Measurements from ENCODE around the gene CDC42SE1. TPM values are rescaled to one million over a fixed set of nuclear protein-coding genes. Genes with fewer than 3 reads are reported as not detected.

CDC42SE1 gene
- total and polyA plus RNA-seq, 9 of the 15 experiments (the other 6 are each of a cell fraction or from before 2014, with no cell fraction given), result 78.1 to 189 (median 114) TPM

- TF ChIP-seq PREB (CRISPR knock-in tag; IDR thresholded peaks at IDR 0.05), result no peak
- TF ChIP-seq EP300 (IDR thresholded peaks at IDR 0.05; ENCODE audit: low read length), result peak; percentile 37; the same call in 1 of the 2 replicates
- no peak for TF ChIP-seq FOXM1 (IDR thresholded peaks at IDR 0.05; ENCODE audit: low read depth)
- no peak for TF ChIP-seq FOXM1 (CRISPR knock-in tag; IDR thresholded peaks at IDR 0.05; ENCODE audit: low read depth)
- TF ChIP-seq SFPQ (IDR thresholded peaks at IDR 0.05; ENCODE audit: low read depth, low read length), result no peak
- no peak for TF ChIP-seq RFX1 (IDR thresholded peaks at IDR 0.05)
- TF ChIP-seq POU5F1 (IDR thresholded peaks at IDR 0.05; ENCODE audit: borderline replicate concordance, low read depth, low read length, partially characterized antibody), result no peak
- TF ChIP-seq FOXJ2 (tag; IDR thresholded peaks at IDR 0.05), result no peak
- TF ChIP-seq BHLHE40 (IDR thresholded peaks at IDR 0.05; ENCODE audit: low read length), result 0 out of 2 replicates have a peak, but pooled peaks have one; percentile 29
- peak; percentile 72 for TF ChIP-seq ZFX (CRISPR knock-in tag; IDR thresholded peaks at IDR 0.05)
- 0 out of 2 replicates have a peak, but pooled peaks have one; percentile 46 for TF ChIP-seq SAFB (IDR thresholded peaks at IDR 0.05; ENCODE audit: borderline replicate concordance, low read depth, low read length)
- TF ChIP-seq ZNF184 (CRISPR knock-in tag; IDR thresholded peaks at IDR 0.05), result no peak
- 0 out of 2 replicates have a peak, but pooled peaks have one; percentile 32 for TF ChIP-seq ATF4 (CRISPR knock-in tag; IDR thresholded peaks at IDR 0.05)
- TF ChIP-seq CUX1 (CRISPR knock-in tag; IDR thresholded peaks at IDR 0.05), result no peak
- TF ChIP-seq GATAD2B (IDR thresholded peaks at IDR 0.05; ENCODE audit: borderline replicate concordance), result no peak
- TF ChIP-seq ZNF282 (CRISPR knock-in tag; IDR thresholded peaks at IDR 0.05), result no peak
- TF ChIP-seq FUS (optimal IDR thresholded peaks at IDR 0.05; ENCODE audit: low read depth, low read length), result no peak
- TF ChIP-seq DDX20 (tag; IDR thresholded peaks at IDR 0.05; ENCODE audit: low read depth), result no peak
- TF ChIP-seq TARDBP (IDR thresholded peaks at IDR 0.05), result no peak; the same call in 1 of the 2 replicates
Measured at GRCh38 chr1:151059109-151060006, at the start of gene CDC42SE1 (continued).

Measured in K562 (cell line).